KG1 (cell line): ENCODE data around the gene SLC39A11.

Experiments used
- DNase-seq: peaks from one replicate; lab custom pipeline; 2025; lab: John Stamatoyannopoulos, UW

SLC39A11 gene

DNA sequence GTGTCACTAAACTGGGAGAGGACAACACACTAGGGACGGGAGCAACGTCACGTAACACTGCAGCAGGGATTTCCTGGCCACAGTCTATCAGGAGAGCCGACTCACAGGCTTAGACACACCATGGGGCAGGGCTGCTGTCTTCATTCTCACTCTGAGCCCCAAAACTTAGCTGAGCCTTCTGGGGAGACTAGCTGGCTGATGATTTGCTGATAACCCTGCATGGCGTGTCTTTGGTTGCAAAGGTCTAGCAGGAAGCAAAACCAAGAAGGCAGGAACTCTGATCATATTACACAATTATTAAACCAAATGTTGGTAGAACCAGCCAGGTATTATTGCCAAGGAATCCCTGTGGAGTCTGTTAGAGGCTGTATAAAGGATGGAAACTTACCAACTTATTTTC is 345.0 kb downstream of the SLC39A11 start:
- no peak for DNase-seq

DNA sequence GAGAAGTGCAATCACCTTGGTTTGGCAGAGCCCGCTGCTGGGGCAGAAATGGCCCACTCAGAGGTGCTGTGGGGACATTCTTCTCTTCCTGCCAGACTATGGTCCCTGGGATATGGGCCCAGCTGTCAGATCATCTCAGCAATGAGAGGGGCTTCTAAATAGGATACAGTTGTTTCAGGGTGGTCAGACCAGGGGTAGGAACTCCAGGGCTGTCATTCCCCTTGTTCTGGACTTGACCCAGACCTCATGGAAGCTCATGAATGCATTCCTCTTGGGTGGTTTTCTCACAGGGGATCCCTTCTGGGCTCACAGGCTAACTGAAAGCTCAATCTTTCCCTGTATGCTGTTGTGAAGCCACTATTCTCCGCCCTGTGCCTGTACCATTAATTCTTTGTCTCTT is 347.2 kb downstream of the SLC39A11 start:
- no peak for DNase-seq

DNA sequence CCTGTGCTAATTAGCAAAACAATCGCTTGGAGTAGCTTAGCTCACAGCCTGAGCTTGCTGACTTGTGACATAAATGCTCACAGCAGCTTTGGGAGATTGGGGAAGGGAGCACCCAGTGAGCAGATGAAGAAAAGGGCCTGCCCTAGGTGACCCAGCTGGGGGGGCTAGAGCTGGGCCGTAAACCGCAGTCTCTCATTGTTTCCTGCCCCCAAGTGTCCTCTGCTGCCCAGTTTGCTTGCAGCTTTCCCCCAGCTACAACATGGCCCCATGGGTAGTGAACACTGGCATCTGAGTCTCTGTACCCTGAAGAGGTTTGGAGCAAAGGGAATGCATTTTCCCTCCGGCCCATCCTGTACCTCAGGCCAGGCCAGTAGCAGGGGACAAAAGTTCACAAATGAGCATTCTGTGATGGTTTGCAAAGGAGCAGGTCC is 349.4 kb downstream of the SLC39A11 start:
- no peak for DNase-seq

DNA sequence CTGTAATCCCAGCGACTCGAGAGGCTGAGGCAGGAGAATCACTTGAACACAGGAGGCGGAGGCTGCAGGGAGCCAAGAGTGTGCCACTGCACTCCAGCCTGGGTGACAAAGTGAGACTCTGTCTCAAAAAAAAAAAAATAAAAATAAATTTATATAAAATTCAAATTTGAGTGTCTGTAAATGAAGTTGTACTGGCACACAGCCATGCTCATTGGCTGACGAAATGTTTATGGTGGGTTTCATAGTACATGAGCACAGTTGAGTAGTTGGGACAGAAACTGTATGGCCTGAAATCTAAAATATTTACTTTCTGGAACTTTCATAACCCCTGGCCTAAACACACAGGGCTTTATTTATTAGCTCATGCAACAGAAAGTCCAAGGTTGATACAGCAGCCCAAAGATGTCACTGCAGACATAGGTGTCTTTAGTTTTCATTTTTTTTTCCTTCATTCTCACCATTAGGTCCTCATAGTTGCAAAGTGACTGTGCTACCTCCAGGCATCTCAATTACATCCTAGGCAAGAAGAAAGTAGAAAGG is 355.3 kb downstream of the SLC39A11 start:
- no peak for DNase-seq

DNA sequence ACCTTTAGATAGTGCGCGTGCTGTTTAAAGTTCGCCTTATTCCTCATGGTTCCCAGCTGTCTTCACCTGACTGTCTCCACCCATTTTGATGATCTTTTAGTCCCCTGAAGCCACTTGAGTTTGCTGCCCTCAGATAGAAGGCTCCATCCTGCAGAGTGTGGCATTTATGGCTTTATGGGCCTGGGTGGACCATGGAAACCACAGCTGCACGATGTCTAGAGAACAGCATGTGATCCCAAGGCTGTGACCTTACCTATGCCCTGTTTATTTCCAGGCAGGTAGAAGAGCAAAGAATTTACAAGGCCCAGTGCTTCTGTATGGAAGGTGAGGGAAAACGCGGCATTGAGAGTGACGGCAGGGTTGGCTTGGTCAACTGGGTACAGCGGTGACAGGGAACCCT is 356.9 kb downstream of the SLC39A11 start:
- DNase-seq = no peak

DNA sequence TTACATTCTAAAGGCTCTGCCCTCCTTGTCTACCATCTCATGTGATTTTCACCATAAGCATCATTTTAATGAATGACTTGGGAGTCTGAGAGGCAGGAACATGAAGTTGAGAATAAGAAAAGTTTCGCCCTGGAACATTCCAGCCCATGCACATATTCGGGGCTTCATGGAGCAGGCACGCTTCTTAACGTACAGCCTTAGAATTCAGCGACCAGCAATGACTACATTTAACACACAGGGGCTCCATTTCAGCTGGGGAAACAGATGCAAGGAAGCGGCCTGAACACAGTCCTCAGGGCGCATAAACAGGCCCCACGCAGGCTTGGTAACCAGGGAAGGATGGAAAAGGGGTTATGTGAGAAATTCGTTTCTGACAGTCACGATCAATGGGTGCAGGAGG is 357.4 kb downstream of the SLC39A11 start:
- DNase-seq = no peak

DNA sequence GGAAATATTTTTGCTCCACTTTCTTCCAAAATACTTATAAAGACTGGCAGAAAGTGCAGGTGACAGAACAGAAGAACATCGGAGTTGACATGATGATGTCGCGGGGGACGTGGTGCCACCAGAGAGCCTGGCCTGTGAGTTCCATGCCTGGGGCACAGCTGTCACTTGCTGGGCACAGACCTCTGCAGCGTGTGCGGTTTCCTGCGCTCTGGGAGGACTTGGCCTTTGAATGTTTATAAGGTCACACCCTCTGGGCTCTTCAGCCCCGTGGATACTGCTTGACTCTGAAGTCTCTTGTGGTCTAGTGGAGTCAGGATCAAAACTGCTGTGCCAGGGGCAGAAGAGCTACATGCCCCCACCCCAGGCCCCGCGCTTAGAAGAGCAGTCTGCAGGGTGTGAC is 357.9 kb downstream of the SLC39A11 start:
- DNase-seq = no peak

DNA sequence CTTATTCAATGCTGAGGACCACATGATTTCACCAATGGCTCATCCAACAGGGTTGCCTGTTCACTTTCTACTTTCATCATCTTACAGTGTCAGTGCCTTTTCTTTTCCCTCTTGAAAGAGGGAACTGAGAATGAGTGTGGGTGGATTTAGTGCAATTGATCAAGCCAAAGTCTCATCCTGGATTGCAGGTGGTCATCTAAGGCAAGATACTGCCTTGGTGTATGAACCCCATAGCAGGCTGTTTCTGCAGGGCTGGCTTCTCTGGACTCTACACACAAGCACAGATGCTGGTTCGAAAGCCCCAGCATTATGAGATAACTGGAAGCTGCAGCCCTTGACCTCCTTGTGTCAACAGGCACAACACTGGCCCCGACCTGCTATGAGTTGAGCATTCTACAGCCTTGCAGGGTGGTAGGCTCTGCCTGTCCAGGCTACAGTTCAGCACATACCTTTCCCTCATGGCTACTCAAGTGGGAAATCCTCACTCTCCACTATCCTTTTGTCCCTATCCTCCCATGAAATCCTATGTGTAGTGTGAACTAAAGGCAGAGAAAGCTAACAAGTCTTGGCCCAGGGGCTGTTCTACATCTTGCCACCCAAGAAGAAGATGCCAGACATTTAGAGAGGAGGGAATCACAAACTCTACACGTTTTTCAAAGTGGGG is 358.7 kb downstream of the SLC39A11 start:
- no peak for DNase-seq

DNA sequence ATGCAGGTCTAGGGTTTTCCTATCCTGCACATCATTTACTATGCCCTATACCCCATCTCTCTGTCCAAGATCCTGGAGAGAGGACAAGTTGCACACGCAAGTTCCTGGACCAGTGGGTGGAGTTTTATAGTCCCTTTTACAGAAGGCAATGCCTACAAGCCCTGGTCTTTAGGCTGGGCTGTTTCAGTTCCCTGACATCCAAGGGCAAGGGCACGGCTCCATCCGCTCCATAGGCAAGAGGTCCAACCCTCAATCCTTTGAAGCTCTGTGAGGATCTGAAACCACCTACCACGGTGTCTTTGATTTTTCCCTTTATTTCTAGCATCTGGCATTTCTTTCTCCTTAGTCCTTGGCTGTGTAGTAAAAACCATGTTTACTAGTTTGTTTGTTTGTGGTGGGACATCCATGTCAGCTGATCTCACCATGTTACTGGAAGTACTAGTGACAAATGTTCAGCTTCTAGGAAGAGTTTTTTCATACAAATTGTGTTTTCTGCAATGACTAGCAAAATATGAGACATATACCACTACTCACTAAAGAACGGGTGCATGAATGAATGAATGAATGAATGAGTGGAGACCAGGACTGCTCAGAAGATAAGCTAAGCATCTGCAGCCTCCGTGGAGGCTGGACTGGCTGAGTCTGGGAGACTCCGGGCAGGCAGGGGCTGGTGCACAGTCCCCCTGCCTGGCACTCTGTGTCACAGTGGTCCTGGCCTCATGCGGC is 359.4 kb downstream of the SLC39A11 start:
- DNase-seq = no peak

DNA sequence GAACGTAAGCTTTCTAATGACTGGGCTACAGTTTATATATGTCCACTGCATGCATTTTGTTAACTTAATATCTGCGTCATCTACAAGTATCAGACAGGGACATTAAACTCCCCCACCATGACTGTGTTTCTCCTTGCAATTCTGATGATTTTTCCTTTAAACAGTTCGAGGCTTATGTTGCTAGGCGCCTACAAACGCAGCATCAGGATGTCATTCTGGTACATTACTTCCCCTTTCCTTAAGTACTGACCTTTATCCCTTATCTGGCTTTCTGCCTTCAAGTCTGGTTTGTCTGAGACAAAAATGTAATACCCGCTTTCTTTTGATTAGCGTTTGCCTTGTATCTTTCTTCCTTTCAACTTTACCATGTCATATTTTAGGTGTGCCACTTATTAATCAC is 362.4 kb downstream of the SLC39A11 start:
- no peak for DNase-seq

DNA sequence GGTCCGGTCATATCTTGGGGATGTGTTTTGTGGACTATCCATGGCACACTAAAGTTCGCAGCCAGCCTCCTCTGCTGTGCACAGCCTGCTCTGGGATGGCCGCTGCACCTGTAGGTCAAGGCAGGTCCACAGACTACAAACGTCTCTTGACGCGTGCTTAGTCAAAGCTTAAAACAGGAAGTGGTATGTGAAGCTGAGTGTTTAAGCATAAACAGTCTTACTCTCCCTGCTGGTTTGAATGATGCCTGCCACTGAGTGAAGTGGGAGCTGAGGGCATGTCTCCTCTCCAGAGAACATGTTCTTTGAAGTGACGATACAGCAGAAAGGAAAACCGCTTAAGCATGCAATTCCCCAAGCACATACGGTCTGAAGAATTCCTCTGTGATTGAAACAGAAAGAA is 365.6 kb downstream of the SLC39A11 start:
- no peak for DNase-seq

DNA sequence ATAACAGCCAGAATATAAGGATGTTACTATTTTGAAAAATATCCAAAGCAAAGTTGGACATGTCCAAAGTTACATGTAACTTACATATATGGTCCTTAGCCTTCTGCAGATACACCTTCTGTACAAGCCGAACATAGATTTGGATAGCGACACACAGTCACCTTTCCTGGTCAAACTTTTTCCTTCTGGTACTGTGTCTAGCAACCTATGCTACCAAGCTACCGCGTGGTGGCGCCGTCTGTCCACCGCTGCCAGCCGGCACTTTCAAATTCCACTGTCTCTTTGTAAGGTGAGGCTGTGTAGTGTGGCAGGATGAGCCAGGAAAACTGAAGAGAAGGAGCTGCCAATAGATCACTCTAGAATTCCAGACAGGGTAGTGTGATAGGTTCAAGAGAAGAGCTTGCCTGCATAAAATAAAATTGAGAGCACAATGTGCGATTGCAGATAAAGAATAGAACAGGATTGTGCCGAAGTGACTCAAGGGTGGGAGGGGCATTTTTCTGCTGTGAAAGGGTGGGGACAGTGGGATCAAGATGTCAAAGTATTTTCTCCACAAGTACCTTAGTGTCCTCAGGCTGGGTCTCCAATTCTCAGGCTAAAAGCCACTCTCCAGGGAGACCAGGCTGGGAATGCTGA is 366.9 kb downstream of the SLC39A11 start:
- no peak for DNase-seq

DNA sequence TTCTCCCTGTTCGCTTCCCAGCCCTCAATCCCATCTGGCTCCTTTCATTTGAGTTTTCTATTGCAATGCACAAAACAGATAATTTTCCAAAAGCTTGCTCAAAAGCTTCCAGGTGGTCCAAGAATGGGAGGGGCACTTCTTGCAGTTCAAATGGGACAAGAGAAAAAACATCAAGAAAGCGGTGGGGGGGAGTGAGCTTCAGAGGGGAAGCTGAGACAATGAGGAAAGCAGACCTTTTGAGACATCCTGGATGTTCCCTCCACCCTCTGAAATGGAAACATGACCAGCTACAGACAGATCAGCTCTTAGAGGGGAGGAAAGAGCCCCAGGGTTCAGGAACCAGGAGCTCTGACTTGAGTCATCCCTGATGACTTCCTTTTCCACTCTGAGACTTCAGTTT is 368.2 kb downstream of the SLC39A11 start:
- DNase-seq = no peak

DNA sequence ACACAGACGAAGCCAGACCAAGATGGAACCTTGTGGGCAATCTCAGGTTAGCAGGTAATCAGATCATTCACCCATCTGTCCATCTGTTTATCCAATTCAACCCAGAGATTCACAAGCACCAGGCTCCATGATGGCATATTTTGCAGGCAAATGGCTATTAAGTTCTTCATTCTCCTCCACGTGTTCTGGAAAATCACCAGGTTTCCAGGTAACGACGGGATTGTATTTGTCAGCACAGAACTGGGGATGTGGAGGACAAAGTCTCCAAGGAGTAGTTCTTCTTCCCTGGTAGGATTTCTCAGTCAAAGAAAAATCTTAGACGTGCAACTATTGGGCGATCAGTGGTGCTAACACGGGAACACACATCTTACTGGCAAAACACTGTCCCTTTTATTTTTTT is 368.8 kb downstream of the SLC39A11 start:
- DNase-seq = no peak

DNA sequence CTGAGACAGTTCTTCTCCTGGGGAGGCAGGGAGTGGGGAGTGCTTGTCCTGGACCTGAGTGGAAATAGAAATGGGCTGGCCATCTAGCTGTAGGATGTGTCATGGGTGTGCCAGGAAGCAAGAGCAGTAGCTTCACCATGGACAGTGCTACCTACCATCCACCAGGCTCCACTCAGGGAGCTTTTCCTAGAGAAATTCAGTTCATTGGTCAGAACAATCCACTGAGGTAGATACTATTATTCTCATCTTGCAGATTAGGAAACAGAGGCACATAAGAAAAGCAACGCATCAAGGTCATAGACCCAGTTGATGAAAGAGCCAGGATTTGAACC is 372.0 kb downstream of the SLC39A11 start:
- no peak for DNase-seq

DNA sequence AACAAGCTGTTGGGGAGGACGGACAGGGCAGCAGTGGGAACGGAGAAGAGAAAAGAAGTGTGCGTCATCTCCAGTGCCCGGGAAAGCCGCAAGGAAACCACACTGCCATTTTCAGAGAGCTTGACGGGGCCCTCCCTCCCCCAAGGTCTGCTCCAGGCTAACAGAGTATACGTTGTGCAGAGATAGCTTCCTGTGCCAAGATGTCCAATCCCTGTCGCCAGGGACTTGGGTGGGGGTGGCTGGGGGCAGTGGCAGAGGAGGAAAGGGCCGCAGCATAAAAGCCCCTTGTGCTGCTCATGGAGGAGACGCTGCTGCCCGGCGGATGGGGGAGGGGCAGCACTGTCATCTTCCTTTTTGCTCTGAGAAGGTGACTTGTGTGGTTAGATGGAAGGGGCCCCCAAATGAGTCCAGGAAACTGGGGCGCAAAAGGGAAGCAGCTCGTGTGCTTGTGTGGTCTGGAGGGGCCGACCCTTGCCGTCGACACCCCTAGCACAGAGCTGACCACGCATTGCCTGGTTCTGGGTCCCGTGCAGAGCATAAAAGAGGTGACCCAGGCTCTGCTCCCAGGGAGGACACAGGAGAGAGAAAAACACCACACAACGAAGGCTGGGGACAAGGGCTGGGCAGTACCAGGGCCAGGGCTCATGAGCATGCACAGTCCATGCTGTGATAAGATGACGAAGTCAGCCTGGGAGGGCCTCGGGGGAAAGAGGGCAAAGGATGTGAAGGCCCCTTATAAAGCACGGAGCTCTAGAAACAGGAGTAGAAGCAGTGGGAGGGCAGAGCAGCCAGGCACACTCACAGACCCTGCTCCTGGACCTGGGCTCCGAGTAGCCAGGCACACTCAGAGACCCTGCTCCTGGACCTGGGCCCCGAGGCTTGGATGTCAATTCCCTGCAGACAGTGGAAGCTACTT is 372.7 kb downstream of the SLC39A11 start:
- peak; percentile 85 for DNase-seq

DNA sequence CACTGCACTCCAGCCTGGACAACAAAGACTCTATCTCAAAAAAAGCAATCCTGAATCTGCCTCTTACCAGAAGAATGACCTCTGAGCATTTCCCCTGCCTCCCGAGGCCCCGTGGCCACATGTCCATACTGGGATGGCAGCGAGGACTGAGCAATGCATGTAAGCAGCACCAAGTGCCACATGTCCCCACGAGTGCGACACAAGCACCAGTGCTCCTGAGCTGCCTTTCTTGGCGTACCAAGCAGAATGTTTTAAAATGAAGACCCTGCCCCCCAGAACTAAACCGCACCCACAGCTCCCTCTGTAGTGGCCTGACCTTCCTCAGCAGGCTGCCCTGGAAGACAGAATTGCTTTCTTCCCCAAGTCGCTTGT is 373.3 kb downstream of the SLC39A11 start:
- DNase-seq = peak; percentile 75

DNA sequence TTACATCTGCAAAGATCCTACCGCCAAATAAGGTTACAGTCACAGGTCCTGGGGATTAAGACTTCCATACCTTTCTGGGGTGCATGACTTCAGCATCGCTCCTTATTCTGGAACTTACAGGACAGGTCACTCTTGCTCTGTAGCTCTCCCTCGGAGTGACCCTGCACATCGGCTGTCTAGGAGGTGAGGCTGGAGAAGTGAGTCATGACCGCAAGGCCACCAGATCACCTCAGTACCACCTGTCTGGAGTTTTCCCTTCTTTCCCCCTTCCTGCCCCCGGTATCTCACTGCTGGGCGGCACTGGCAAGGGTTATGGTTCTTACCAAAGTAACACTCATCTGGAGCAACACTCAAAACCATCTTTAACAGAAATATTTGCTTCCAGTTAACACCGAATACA is 374.8 kb downstream of the SLC39A11 start:
- DNase-seq = no peak

DNA sequence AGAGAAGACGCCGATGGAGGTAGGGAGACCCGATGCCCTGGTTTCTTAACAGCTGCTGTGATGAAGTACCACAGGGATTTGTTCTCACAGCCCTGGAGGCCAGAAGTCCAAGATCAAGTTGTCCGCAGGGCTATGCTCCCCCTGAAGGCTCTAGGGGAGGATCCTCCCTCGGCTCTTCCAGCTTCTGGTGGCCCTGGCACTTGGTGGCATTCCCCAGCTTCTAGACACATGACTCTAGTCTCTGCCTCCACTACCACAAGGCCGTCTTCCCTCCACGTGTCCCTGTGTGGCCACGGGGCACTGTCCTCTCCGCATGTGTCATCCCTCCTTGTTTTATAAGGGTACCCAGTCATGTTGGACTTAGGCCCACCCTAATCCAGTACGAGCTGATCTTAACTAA is 375.2 kb downstream of the SLC39A11 start:
- DNase-seq = no peak

DNA sequence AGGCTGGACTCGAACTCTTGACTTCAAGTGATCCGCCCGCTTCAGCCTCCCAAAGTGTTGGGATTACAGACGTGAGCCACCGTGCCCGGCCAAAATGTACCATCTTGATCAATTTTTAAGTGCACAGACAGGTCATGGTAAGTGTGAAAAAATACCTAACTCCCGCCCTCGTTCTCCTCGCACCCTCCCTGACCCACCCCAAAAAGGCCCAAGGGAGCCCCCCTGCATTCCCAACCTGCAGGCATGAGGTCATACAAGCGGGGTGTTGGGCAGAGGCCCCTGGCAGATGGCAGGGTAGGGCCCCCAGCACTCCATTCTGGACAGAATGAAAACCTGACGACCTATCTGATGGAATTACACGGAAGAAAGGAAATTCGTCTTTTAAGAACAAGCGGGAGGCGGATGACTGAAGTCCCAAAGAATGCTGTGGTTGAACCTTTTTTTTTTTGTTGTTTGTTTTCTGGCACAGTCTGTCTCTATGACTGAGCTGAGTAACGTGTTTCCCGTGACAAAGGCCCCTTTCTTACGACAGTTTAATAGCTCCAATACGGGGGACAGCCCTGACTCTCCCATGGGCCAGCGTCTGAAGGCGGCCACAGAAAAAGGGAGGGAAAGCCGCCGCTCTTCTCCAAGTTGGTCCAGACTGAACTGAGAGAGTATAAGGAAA is 376.4 kb downstream of the SLC39A11 start:
- no peak for DNase-seq

DNA sequence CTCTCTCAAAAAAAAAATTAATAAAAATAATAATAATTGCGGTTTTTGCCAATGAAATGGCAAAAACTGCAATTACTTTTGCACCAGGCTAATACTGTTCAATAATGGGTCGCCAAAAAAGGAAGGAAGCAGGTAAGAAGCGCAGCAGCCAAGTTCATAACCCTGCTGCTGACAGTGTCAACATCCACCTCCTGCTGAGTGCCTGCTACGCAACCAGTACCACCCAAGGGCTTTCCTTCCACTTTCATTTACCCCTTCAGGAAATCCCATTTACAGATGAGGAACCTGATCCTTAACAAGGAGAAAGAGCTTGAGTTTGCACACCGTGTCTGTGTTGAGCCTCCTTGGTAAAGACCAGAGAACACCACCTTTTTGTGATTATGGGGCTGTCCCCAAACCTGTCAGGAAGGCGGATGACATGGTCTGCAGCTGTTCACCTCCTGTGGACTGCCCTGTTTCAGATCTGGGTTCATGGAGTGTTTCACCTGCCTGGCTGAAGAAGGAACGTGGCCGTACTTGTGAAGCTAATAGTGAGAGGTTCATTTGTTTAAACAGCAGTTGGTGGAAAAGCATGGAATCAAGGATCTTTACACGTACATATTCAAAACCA is 378.0 kb downstream of the SLC39A11 start:
- DNase-seq = no peak
